PFSK-1 (cell line): ENCODE measurements around the gene WDR17.

Experiments used
- FOXP2 ChIP-seq: optimal IDR thresholded peaks from 2 replicates; pipeline ENCODE3; 2011; ENCODE audit warnings: borderline replicate concordance, control low read depth, inconsistent platforms; ENCODE audit not compliant: insufficient read depth; ENCODE audit errors: extremely low read length, extremely low read depth
- POLR2AphosphoS5 ChIP-seq: IDR thresholded peaks from 2 replicates; pipeline ENCODE4 v1.6.1; 2012; ENCODE audit warnings: low read depth, mild to moderate bottlenecking, control low read depth, low read length, moderate library complexity
- SIN3A ChIP-seq: IDR thresholded peaks from 2 replicates; pipeline ENCODE4 v1.6.1; 2012; ENCODE audit warnings: mild to moderate bottlenecking, low read length, moderate library complexity, borderline replicate concordance; ENCODE audit not compliant: insufficient read depth
- TAF1 ChIP-seq: IDR thresholded peaks from 2 replicates; pipeline ENCODE4 v1.6.1; 2012; ENCODE audit warnings: low read length, control low read depth, borderline replicate concordance; ENCODE audit not compliant: insufficient read depth
- TF ChIP-seq, protein P1 (sequence below), 2 experiments: IDR thresholded peaks; 2 replicates each; pipeline versions ENCODE4 v1.6.1 to v1.8.0; 2011 to 2012; ENCODE audit warnings: low read depth in 2 of 2, low read length in 2 of 2, control low read depth in 1 of 2, inconsistent platforms in 1 of 2, mild to moderate bottlenecking in 1 of 2, moderate library complexity in 1 of 2; ENCODE audit not compliant: insufficient read depth in 1 of 2

Gene WDR17

GRCh38 chr4:176195184-176195978 is 129.7 kb downstream of the WDR17 start, which contains the start of gene SPATA4:
Gene SPATA4 (minus strand): TSS chr4:176195585. CDS start chr4:176195562, 23 bp downstream.
- TF ChIP-seq, protein P1, sequence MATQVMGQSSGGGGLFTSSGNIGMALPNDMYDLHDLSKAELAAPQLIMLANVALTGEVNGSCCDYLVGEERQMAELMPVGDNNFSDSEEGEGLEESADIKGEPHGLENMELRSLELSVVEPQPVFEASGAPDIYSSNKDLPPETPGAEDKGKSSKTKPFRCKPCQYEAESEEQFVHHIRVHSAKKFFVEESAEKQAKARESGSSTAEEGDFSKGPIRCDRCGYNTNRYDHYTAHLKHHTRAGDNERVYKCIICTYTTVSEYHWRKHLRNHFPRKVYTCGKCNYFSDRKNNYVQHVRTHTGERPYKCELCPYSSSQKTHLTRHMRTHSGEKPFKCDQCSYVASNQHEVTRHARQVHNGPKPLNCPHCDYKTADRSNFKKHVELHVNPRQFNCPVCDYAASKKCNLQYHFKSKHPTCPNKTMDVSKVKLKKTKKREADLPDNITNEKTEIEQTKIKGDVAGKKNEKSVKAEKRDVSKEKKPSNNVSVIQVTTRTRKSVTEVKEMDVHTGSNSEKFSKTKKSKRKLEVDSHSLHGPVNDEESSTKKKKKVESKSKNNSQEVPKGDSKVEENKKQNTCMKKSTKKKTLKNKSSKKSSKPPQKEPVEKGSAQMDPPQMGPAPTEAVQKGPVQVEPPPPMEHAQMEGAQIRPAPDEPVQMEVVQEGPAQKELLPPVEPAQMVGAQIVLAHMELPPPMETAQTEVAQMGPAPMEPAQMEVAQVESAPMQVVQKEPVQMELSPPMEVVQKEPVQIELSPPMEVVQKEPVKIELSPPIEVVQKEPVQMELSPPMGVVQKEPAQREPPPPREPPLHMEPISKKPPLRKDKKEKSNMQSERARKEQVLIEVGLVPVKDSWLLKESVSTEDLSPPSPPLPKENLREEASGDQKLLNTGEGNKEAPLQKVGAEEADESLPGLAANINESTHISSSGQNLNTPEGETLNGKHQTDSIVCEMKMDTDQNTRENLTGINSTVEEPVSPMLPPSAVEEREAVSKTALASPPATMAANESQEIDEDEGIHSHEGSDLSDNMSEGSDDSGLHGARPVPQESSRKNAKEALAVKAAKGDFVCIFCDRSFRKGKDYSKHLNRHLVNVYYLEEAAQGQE (IDR thresholded peaks at IDR 0.05; ENCODE audit: insufficient read depth in 1 of 2, low read depth in 2 of 2, low read length in 2 of 2) = no peak
- TF ChIP-seq TAF1 (peak; percentile 46; the same call in 1 of the 2 replicates), SIN3A (0 out of 2 replicates have a peak, but pooled peaks have one; percentile 72), FOXP2 (no peak), POLR2AphosphoS5 (peak; percentile 64; the same call in 1 of the 2 replicates)

DNA sequence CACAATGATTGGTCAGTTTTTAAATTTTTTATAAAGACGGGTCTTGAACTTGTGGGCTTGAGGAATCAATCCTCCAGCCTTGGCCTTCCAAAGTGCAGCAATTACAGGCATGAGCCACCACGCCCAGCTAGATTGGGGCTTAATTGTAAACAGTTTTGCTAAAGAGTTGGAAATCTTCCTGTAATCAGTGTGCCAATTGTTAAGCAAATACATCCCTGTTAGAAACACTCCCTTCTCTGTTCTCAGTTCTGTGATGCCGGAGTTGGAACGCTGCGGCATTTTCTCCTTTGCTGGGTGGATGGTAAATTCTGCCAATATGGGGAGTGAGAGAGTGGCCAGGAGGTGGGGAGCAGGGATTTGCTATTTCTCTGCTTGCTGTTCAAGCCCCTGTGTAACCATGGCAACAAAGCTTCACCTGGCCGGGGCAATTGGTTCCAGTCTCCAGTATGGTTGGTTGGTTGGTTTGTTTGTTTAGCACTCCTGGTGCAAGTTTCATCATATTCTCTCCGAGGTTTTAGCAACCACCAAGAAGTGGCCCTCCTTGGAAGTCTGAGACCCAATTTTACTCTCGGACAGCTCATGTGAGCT is 132.8 kb downstream of the WDR17 start:
- TF ChIP-seq, protein P1 (IDR thresholded peaks at IDR 0.05; ENCODE audit: insufficient read depth in 1 of 2, low read depth in 2 of 2, low read length in 2 of 2) = no peak
- no peak for TF ChIP-seq SIN3A
- no peak for TF ChIP-seq TAF1
- no peak for TF ChIP-seq FOXP2
- no peak for TF ChIP-seq POLR2AphosphoS5

DNA sequence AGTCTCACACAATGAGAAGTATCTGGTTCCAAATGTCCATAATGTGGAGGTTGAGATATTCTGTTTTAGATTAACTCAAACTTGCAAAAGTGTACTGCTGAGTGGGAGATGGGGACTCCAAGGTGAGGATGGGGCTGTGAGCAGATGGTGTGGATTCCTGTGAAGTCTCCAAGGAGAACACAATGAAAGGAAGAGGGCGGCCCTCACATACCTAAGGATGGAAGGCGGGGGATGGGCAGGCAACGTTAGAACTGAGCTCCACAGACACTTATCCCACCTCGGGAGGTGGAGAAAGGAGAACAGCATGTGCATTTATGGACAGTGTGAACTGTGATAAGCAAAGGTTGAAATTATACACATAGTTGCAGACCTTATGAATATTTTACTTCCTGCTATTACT is 139.7 kb downstream of the WDR17 start:
- TF ChIP-seq SIN3A (no peak), FOXP2 (no peak), POLR2AphosphoS5 (no peak), TAF1 (no peak)
- TF ChIP-seq, protein P1 (IDR thresholded peaks at IDR 0.05; ENCODE audit: insufficient read depth in 1 of 2, low read depth in 2 of 2, low read length in 2 of 2) = no peak

GRCh38 chr4:176207839-176208238 is 142.2 kb downstream of the WDR17 start:
- no peak for TF ChIP-seq TAF1
- no peak for TF ChIP-seq SIN3A
- TF ChIP-seq, protein P1 (IDR thresholded peaks at IDR 0.05; ENCODE audit: insufficient read depth in 1 of 2, low read depth in 2 of 2, low read length in 2 of 2) = no peak
- no peak for TF ChIP-seq FOXP2
- no peak for TF ChIP-seq POLR2AphosphoS5
